GM19438 (cell line): Measurements from ENCODE around the gene RRBP1.

Source experiments
- ATAC-seq: cut with Tn5 transposase; IDR thresholded peaks from one replicate; pipeline ENCODE4 v1.9.1; 2021; ENCODE audit warnings: low read depth; ENCODE audit not compliant: unreplicated experiment

The RRBP1 gene, protein sequence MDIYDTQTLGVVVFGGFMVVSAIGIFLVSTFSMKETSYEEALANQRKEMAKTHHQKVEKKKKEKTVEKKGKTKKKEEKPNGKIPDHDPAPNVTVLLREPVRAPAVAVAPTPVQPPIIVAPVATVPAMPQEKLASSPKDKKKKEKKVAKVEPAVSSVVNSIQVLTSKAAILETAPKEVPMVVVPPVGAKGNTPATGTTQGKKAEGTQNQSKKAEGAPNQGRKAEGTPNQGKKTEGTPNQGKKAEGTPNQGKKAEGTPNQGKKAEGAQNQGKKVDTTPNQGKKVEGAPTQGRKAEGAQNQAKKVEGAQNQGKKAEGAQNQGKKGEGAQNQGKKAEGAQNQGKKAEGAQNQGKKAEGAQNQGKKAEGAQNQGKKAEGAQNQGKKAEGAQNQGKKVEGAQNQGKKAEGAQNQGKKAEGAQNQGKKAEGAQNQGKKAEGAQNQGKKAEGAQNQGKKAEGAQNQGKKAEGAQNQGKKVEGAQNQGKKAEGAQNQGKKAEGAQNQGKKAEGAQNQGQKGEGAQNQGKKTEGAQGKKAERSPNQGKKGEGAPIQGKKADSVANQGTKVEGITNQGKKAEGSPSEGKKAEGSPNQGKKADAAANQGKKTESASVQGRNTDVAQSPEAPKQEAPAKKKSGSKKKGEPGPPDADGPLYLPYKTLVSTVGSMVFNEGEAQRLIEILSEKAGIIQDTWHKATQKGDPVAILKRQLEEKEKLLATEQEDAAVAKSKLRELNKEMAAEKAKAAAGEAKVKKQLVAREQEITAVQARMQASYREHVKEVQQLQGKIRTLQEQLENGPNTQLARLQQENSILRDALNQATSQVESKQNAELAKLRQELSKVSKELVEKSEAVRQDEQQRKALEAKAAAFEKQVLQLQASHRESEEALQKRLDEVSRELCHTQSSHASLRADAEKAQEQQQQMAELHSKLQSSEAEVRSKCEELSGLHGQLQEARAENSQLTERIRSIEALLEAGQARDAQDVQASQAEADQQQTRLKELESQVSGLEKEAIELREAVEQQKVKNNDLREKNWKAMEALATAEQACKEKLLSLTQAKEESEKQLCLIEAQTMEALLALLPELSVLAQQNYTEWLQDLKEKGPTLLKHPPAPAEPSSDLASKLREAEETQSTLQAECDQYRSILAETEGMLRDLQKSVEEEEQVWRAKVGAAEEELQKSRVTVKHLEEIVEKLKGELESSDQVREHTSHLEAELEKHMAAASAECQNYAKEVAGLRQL (N-terminal part only)

DNA sequence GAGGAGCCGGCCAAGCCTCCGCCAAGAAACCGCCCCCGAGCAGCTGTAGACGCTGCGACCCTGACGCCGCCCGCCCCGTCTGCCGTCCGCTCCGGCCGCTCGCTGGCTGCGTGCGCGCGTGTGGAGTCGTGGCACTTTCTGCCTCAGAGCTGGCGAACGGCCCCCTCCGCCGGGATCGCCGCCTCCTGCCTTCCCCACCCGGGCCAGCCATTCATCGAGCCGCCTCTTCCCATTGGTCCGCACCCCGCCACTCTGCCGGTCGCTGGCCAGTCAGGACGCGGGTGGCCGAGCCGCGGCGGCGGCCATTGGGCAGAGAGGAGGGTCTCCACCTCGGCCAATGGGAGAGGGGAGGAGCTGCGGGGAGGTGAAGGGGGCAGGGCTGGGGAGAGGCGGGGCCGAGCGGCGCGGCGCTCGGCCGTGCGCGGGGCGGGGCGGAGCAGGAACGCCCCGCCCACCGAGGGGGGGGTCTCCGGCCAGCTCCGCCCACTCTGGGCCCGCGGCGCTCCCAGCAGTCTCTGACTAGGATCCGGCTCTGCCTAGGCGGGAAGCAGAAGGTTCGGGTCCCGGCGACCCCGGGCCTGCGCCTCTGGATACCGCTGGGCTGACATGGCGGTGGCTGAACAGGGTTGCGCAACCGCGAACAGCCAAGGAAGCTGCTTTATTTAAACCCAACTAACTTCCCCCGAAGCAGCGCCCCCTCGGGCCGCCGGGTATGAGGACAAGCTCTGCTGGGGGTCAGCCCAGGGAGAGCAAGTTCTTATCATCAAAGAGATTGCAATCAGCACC lies at the start of gene RRBP1:
Gene RRBP1, minus strand, starts transcription at position 140 of the 786 bp plus-strand sequence. CDS start 21,735 bp downstream, outside the sequence.
- peak; percentile 75 for ATAC-seq

- no peak for ATAC-seq
Measured at GRCh38 chr20:17731233-17731632, 49.2 kb upstream of the RRBP1 start.

DNA sequence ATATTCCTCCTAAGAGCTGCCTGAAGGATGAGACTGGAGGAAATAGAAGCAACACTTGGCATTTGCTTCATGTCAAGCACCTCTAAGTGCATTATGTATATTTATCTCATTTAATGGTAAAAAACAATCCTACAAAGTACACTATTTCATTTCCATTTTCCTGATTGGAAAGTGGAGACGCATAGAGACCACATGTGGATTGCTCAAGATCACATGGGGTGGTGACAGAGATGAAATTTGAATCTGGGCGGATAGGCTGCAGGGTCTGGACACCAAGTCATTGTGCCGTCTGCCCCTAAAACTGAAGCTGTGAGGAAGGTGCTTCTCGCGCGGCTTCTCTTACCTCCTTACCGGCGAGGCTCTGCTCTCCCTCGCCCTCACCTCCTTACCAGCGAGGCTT lies 48.0 kb upstream of the RRBP1 start:
- ATAC-seq: no peak

GRCh38 chr20:17728074-17728473 lies 46.0 kb upstream of the RRBP1 start:
- ATAC-seq: no peak

GRCh38 chr20:17727351-17727750 lies 45.3 kb upstream of the RRBP1 start:
- ATAC-seq: no peak

DNA sequence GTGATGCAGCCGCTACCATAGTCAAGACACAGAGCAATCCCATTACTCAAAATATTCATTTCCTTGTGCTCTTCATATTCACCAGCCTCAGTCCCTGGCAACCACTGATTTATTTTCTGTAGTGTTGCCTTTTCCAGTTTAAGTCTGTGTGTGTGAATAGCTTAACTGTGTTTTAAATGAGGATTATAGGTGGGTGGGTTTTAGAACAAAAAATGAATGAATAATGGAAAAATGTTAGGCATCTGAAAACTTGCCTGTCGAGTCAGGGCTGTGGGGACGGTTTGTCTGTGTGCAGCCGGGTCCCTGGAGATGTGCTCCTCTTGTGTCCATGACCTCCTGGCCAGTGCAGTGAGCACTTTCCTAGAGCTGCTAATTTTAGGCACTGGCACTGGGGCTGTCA lies 44.9 kb upstream of the RRBP1 start:
- ATAC-seq: no peak

GRCh38 chr20:17725094-17725835 lies 43.2 kb upstream of the RRBP1 start:
- ATAC-seq: no peak

GRCh38 chr20:17723301-17723691 lies 41.3 kb upstream of the RRBP1 start:
- no peak for ATAC-seq

DNA sequence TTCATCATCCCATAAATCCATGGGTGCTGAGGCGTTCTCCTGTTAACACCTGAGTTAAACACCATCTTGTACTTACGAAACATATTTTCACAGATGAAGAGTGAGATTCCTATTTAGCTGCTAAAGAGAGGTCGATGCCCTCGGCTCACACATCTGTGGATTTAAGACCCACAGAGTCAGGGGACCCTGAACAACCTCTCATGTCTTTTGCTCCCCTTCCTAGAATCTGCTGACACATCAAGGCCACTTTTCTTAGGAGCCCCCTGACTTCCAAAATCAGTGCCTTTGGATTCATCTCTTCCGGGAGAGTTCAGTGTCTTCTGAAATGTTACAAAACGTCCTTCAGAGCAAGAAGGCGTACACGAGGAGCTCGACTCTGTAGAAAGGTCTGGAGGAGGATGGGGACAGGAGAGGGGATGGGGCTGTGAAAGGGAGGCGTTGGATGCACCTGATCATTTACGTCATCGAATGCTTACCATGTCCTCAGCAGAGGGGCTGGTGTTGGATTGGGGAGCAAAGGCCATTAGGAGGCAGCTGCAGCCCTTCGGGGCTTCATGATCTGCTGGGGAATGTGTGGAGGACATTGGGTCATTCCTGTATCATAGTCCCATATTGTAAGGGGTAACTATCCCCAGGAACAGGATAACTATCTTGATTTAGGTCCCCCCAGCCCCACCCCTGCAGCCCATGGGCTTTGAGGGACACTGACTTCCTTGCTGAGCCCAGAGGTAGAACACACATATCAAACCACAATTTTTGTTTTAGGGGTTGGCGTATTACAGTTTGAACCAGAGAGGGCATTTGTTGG lies 40.7 kb upstream of the RRBP1 start:
- ATAC-seq: no peak

DNA sequence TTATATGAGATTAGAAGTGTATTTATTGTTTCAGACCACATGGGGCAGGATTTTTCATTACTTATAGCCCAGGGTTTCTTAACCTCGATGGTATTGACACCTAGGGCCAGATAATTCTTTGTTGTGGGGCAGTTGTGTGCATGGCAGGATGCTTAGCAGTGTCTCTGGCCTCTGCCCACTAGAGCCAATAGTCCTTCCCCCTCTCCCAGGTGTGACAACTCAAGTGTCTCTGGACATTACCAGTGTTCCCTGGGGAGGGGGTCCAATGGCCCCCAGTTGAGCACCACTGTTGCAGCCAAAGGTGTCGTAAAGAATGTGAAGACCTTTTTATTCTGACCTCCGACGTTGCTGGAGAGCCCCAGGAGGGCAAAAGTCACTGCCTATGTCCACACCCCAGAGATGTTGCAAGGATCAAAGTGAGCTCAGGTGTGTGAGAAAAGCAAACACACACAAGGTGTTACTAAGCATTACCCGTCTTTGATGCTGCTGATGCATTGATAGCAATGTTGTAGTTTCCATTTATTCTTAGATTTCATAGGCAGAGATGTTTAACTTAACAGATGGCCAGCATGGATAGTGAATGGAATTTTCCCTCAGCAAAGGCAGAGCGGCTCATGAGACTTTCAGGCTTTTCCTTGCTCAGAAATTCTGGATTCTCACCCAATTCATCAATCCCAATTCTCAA lies 39.9 kb upstream of the RRBP1 start:
- ATAC-seq: no peak

DNA sequence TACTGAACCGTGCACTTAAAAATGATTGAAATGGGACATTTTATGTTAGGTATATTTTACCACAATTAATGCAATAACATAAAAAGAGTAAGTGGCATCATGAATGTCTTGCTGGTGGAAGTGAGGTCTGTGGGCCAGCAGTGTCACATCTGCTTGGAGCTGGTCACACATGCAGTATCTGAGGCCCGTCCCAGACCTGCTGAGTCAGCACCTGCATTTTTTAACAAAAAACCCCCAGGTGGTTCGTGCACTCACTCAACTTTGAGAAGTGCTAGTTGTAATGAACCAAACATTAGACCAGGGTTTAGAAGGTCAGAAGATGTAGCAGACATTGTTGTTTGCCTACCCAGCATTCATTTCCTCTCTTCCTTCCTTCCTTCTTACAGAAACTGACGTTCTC lies 38.7 kb upstream of the RRBP1 start:
- no peak for ATAC-seq

GRCh38 chr20:17716331-17716730 lies 34.3 kb upstream of the RRBP1 start:
- no peak for ATAC-seq

DNA sequence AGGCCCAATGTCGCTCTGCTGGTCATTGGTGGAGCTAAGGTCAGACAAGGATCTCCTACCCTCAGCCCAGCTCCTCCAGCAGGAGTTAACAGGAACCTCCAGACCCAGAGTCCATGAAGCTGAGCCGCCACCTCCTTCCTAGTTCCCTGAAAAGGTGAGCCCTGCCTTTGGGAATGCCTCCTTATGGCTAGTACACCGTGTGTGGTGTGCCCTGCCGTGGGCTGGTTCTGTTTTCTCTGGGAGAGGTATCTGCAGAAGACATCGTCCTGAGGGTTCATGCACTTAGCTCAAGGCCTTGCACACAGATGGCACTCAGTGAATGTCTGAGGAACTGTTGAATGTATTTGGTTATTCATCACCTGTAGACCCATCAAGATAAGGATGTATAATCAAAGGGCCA lies 33.0 kb upstream of the RRBP1 start:
- no peak for ATAC-seq

DNA sequence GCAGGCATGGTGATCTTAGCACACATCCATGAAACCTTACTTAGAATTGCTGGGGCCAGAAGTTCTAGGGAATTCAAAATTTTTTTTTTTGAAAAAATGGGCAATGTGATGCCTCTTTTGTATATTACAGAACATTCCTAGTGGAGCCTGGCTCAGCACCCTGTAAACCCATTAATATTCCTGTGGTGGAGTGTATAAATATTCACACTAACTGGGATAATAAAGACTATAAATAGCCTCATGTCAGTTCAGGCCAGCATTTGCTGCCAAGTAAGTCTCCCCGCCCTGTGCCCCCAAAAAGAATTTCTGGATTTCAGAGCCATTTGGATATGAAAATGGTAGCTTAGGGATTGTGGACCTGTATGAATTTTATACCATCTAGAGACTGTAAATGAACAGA lies 32.6 kb upstream of the RRBP1 start:
- no peak for ATAC-seq

GRCh38 chr20:17712708-17713107 lies 30.7 kb upstream of the RRBP1 start:
- no peak for ATAC-seq

GRCh38 chr20:17712201-17712600 lies 30.2 kb upstream of the RRBP1 start:
- ATAC-seq: no peak

- ATAC-seq: no peak
Measured at GRCh38 chr20:17711267-17711627, 29.2 kb upstream of the RRBP1 start.
